Osteoblast (primary cell): ENCODE measurements around the gene ZBTB7C. TPM values are rescaled to one million over a fixed set of nuclear protein-coding genes. Genes with fewer than 3 reads are reported as not detected.

Source experiments
- DNase-seq: peaks from one replicate; pipeline ENCODE4 v3.0.0; 2011; ENCODE audit warnings: low spot score, mixed read lengths; ENCODE audit not compliant: insufficient read length; ENCODE audit errors: missing footprints
- H2AFZ ChIP-seq: 2 replicates; pipeline ENCODE4 v1.6.0; 2011; ENCODE audit warnings: mild to moderate bottlenecking, low read length
- H3K27ac ChIP-seq: 2 replicates; pipeline ENCODE4 v1.5.1; 2011; ENCODE audit warnings: mild to moderate bottlenecking, low read depth, low read length, moderate library complexity
- H3K27me3 ChIP-seq: 2 replicates; pipeline ENCODE4 v1.6.0; 2012; ENCODE audit warnings: mild to moderate bottlenecking, control low read depth, inconsistent platforms, low read length, moderate library complexity; ENCODE audit not compliant: insufficient read depth
- H3K36me3 ChIP-seq: 2 replicates; pipeline ENCODE4 v1.5.1; 2011; ENCODE audit warnings: mild to moderate bottlenecking, low read length, control low read depth, moderate library complexity; ENCODE audit not compliant: insufficient read depth
- H3K4me1 ChIP-seq: 2 replicates; pipeline ENCODE4 v1.5.1; 2011; ENCODE audit warnings: mild to moderate bottlenecking, low read length, control low read depth, moderate library complexity; ENCODE audit not compliant: insufficient read depth
- H3K4me2 ChIP-seq: 2 replicates; pipeline ENCODE4 v1.6.0; 2011; ENCODE audit warnings: mild to moderate bottlenecking, low read length; ENCODE audit not compliant: insufficient read depth
- H3K4me3 ChIP-seq: fragments of 200-600 bp; sonication (generic); 3 replicates; pipeline ENCODE4 v1.5.1; 2012; ENCODE audit warnings: mild to moderate bottlenecking, low read length, inconsistent platforms; ENCODE audit not compliant: insufficient read depth
- H3K79me2 ChIP-seq: 2 replicates; pipeline ENCODE4 v1.6.0; 2012; ENCODE audit warnings: mild to moderate bottlenecking, low read length, control low read depth, inconsistent platforms; ENCODE audit not compliant: insufficient read depth
- H3K9me3 ChIP-seq: 2 replicates; pipeline ENCODE4 v1.5.1; 2011; ENCODE audit warnings: low read depth, low read length, control low read depth
- H4K20me1 ChIP-seq: 2 replicates; pipeline ENCODE4 v1.6.0; 2012; ENCODE audit warnings: mild to moderate bottlenecking, low read length, control low read depth; ENCODE audit not compliant: insufficient read depth
- CTCF ChIP-seq: IDR thresholded peaks from 2 replicates; pipeline ENCODE4 v1.5.1; 2011; ENCODE audit warnings: mild to moderate bottlenecking, low read depth, low read length, moderate library complexity; ENCODE audit errors: extremely low read depth
- total RNA-seq: library from RNA; depleted of rRNA; stranded (reverse); fragments of >200 nt; gene quantifications from 2 replicates; pipeline ENCODE4 v1.2.3, GENCODE V29; 2012

The ZBTB7C gene
- total RNA-seq, 1 donor, result 0.36 TPM

GRCh38 chr18:48308755-48309575, 100.2 kb downstream of the ZBTB7C start:
- H3K27me3 ChIP-seq, result peaks cover 5% of the 10 kb centered on the region
- no peaks in the 10 kb centered on the region for H3K36me3 ChIP-seq
- TF ChIP-seq CTCF, result no peak
- H3K4me2 ChIP-seq, result no peak overlapping the region
- H3K4me1 ChIP-seq, result no peaks in the 10 kb centered on the region
- H2AFZ ChIP-seq, result no peak overlapping the region
- H4K20me1 ChIP-seq, result no peaks in the 10 kb centered on the region
- no peaks in the 10 kb centered on the region for H3K9me3 ChIP-seq
- no peak overlapping the region for H3K27ac ChIP-seq
- H3K4me3 ChIP-seq, result no peak overlapping the region
- no peak for DNase-seq
- no peaks in the 10 kb centered on the region for H3K79me2 ChIP-seq

GRCh38 chr18:48308027-48308635, 101.1 kb downstream of the ZBTB7C start:
- no peak overlapping the region for H3K27ac ChIP-seq
- no peak for TF ChIP-seq CTCF
- H3K4me3 ChIP-seq, result no peak overlapping the region
- H3K9me3 ChIP-seq, result no peaks in the 10 kb centered on the region
- no peaks in the 10 kb centered on the region for H3K4me1 ChIP-seq
- no peaks in the 10 kb centered on the region for H3K79me2 ChIP-seq
- H4K20me1 ChIP-seq, result no peaks in the 10 kb centered on the region
- H3K27me3 ChIP-seq, result peaks cover 5% of the 10 kb centered on the region
- H2AFZ ChIP-seq, result no peak overlapping the region
- DNase-seq, result no peak
- no peak overlapping the region for H3K4me2 ChIP-seq
- H3K36me3 ChIP-seq, result no peaks in the 10 kb centered on the region

- H3K4me2 ChIP-seq, result no peak overlapping the region
- H3K9me3 ChIP-seq, result no peaks in the 10 kb centered on the region
- H3K79me2 ChIP-seq, result no peaks in the 10 kb centered on the region
- no peak overlapping the region for H2AFZ ChIP-seq
- DNase-seq, result no peak
- H3K36me3 ChIP-seq, result no peaks in the 10 kb centered on the region
- H3K4me3 ChIP-seq, result no peak overlapping the region
- no peaks in the 10 kb centered on the region for H4K20me1 ChIP-seq
- H3K27me3 ChIP-seq, result peaks cover 5% of the 10 kb centered on the region
- TF ChIP-seq CTCF, result no peak
- no peak overlapping the region for H3K27ac ChIP-seq
- no peaks in the 10 kb centered on the region for H3K4me1 ChIP-seq
These were observed 102.3 kb downstream of the ZBTB7C start for GRCh38 chr18:48306838-48307237.
